KMS-11 (cell line): ENCODE measurements around the gene FAXDC2.

Experiments
- H2AFZ ChIP-seq: fragments of 200-600 bp; sonication (generic); 2 replicates; pipeline ENCODE4 v1.6.1; 2016; ENCODE audit warnings: antibody characterized with exemption, mixed run types, low read depth
- H3K27ac ChIP-seq: fragments of 200-600 bp; sonication (generic); 2 replicates; pipeline ENCODE4 v1.6.1; 2016; ENCODE audit warnings: mild to moderate bottlenecking, mixed run types
- H3K27me3 ChIP-seq: fragments of 200-600 bp; sonication (generic); 2 replicates; pipeline ENCODE4 v1.6.1; 2017; ENCODE audit warnings: mild to moderate bottlenecking, low read depth, mixed run types, moderate library complexity; ENCODE audit not compliant: insufficient read depth
- H3K36me3 ChIP-seq: fragments of 200-600 bp; sonication (generic); 2 replicates; pipeline ENCODE4 v1.6.1; 2017; ENCODE audit warnings: mild to moderate bottlenecking, mixed run types; ENCODE audit not compliant: insufficient read depth
- H3K4me1 ChIP-seq: fragments of 200-600 bp; sonication (generic); 2 replicates; pipeline ENCODE4 v1.6.1; 2016; ENCODE audit warnings: mild to moderate bottlenecking, low read depth, mixed run types; ENCODE audit not compliant: poor library complexity, severe bottlenecking
- H3K4me2 ChIP-seq: fragments of 200-600 bp; sonication (generic); 2 replicates; pipeline ENCODE4 v1.7.0; 2016; ENCODE audit warnings: mild to moderate bottlenecking, mixed run types
- H3K4me3 ChIP-seq: fragments of 200-600 bp; sonication (generic); IDR thresholded peaks from 2 replicates; pipeline ENCODE4 v1.6.1; 2017; ENCODE audit warnings: low read depth, low read length, mixed read lengths; ENCODE audit not compliant: insufficient read depth
- H3K79me2 ChIP-seq: fragments of 200-600 bp; sonication (generic); 2 replicates; pipeline ENCODE4 v1.6.1; 2016; ENCODE audit warnings: low read depth, mixed run types; ENCODE audit not compliant: insufficient read depth
- H3K9ac ChIP-seq: fragments of 200-600 bp; sonication (generic); 2 replicates; pipeline ENCODE4 v1.6.1; 2016; ENCODE audit warnings: mild to moderate bottlenecking, mixed run types
- H4K20me1 ChIP-seq: fragments of 200-600 bp; sonication (generic); 2 replicates; pipeline ENCODE4 v1.6.1; 2016; ENCODE audit warnings: mild to moderate bottlenecking, mixed run types; ENCODE audit not compliant: insufficient read depth
- CTCF ChIP-seq: fragments of 200-600 bp; sonication (generic); conservative IDR thresholded peaks from 2 replicates; pipeline ENCODE4 v1.6.1; 2017; ENCODE audit warnings: low read depth, mild to moderate bottlenecking, antibody characterized with exemption, low read length, moderate library complexity, mixed read lengths

The FAXDC2 gene

DNA sequence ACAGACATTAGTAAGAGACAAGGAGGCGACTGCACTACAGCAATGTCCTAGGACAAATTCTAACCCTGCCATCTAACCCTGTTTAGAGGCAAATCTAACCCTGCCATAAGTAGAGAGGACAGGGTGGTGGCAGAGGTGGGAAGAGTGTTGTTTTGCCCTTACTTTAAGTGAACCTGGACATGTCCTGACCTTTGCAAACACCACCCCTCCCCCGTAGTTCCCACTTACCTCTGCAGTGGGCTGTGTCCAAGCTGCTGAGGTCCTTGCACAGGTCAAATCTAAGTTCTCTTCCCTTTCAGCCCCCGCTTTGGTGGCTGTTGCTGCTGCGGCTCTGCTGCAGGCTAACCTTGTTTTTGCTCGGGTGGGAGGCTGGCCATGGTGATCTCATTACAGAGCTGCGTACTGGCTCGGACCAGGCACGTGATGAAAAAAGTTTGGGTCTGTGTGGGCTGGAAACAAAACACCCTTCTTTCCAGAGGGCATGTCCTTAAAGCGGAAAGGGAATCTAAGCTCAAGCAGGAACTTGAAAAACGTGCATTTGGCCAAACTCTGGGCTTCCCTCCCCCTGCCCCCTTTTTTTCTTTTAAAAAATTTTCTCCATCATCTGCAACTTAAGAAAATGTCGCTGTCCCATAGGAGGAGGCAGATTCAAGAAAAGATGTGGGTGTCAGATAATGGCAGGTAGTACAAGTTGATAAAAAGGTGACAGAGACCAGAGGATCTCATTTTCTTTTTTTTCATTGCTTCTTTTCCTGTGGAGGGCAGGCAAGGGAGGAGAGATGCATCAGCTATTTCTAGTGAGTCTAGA, at the start of gene FAXDC2:
Gene FAXDC2 (minus strand): TSS at position 349 of the 808 bp plus-strand sequence. CDS start 12,425 bp downstream, outside the sequence.
- Histone ChIP-seq H3K9ac (no peak within 1 kb of the TSS), H4K20me1 (no peaks in the 10 kb centered on the region), H3K27me3 (no peaks in the 10 kb centered on the region), H3K4me3 (no peak within 1 kb of the TSS), H3K27ac (no peak within 1 kb of the TSS), H2AFZ (no peak within 1 kb of the TSS), H3K4me2 (no peak within 1 kb of the TSS), H3K79me2 (no peaks in the 10 kb centered on the region), H3K36me3 (no peaks in the 10 kb centered on the region), H3K4me1 (no peaks in the 10 kb centered on the region)
- TF ChIP-seq CTCF: no peak

DNA sequence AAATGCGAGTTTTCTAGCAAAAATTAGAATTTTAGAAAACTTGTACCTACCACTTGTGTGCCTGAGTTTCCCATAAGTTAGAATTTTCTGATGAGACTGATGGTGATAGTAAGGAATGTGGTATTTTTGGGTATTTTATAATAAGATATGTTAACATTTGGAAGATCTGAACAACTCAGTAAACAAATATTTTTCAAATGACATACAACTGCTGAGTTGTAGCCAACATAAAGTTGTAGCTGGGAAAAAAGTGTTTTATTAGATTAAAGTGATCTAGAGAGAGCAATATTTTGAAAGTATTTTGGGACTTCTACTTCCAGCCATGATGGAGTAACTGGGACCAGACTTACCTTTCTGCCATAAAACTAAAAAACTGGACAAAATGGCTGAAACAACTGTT, 49.7 kb upstream of the FAXDC2 start:
- H3K4me2 ChIP-seq: no peak overlapping the region
- H3K27me3 ChIP-seq: no peaks in the 10 kb centered on the region
- H3K4me3 ChIP-seq: no peak overlapping the region
- H3K27ac ChIP-seq: no peak overlapping the region
- H2AFZ ChIP-seq: no peak overlapping the region
- no peak overlapping the region for H3K9ac ChIP-seq
- TF ChIP-seq CTCF: no peak
- H3K4me1 ChIP-seq: no peaks in the 10 kb centered on the region
- H4K20me1 ChIP-seq: no peaks in the 10 kb centered on the region
- no peaks in the 10 kb centered on the region for H3K79me2 ChIP-seq
- H3K36me3 ChIP-seq: no peaks in the 10 kb centered on the region

DNA sequence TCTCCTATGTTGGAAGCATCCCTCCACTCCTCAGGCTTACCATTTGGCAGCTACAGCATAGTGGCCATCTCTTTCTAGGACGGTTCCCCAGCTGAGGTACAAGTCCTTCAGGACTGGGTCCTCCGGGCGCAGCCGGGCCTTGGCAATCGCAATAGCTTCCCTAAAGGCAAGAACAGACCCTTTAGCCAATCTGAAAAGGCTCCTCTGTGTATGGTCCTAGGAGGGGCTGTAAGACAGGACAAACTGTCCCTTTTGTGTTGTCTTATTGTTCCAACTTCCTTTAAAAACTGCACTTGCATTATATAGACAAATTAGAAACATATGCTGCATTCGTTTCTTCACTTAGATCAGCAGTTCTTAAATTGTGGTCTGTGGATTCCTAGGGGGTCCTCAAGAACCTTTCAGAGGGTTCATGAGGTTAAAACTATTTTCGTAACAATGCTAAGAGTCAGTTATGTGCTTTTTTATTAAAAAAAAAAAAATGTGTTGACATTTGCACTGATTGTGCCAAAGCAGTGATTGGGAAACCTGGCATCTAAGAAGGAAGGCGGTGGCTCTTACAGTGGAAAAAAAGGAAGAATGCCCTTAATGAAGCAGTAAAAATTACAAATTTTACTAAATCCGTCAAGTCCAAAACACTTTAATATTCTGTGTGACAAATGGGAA, 48.9 kb upstream of the FAXDC2 start:
- no peak overlapping the region for H3K9ac ChIP-seq
- no peak overlapping the region for H2AFZ ChIP-seq
- H3K4me2 ChIP-seq: no peak overlapping the region
- H3K36me3 ChIP-seq: no peaks in the 10 kb centered on the region
- H3K4me3 ChIP-seq: no peak overlapping the region
- no peak overlapping the region for H3K27ac ChIP-seq
- no peaks in the 10 kb centered on the region for H4K20me1 ChIP-seq
- H3K79me2 ChIP-seq: no peaks in the 10 kb centered on the region
- H3K27me3 ChIP-seq: no peaks in the 10 kb centered on the region
- no peaks in the 10 kb centered on the region for H3K4me1 ChIP-seq
- TF ChIP-seq CTCF: no peak

DNA sequence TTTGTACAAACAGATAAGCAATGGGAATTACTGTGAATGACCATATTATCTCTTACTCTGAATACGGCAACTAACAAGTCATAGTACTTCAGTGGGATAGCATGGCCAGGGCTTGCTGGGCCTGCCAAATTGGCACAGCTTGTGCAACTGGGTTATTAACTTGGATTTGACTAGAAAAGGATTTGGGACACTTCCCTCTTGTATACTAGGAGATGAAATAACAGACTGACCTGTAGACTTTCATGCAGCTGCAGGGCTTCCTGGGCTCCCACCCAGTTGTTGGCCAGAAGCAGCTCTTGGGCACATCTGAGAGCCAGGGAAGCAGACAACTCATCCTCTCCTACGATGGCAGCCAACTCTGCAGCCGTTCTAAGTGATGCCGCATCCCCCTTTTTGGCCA, 47.8 kb upstream of the FAXDC2 start:
- Histone ChIP-seq H3K9ac (no peak overlapping the region), H3K4me3 (no peak overlapping the region), H3K79me2 (no peaks in the 10 kb centered on the region), H3K36me3 (no peaks in the 10 kb centered on the region), H2AFZ (no peak overlapping the region), H3K4me1 (no peaks in the 10 kb centered on the region), H4K20me1 (no peaks in the 10 kb centered on the region), H3K27ac (no peak overlapping the region), H3K4me2 (no peak overlapping the region), H3K27me3 (no peaks in the 10 kb centered on the region)
- TF ChIP-seq CTCF: no peak
